ENCODE data around the gene RHOH.

DNA sequence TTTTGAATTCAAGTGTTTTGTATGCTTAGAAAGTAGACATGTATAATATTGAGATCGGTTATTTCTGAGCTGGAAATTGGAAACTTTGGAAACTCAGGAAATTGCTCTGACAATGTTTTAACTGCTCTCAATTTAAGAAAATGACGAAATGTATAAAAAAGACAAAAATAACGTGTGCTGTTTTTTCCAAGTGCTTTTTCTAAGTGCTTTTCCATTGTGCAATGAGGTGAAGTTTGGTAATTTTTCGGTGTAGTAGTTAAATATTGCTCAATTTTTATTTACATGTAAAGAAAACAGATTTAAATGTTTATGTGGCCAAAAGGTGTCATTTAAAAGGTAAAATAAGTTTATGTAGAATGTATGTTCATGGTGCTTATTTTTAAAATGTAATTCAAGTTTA, 39.4 kb upstream of the RHOH start:
- TF ChIP-seq CTCF (IDR thresholded peaks at IDR 0.05), result no peak
- no peak for TF ChIP-seq POLR2AphosphoS5 (IDR thresholded peaks at IDR 0.05)
- no peak for TF ChIP-seq POLR2A (IDR thresholded peaks at IDR 0.05)
